Hepatic stellate cell (primary cell): ENCODE results near the gene KRTAP3-2.
A peak's percentile ranks its signal among the peaks of the same experiment; 100 is the strongest.
"Not testable (repeated sequence)": the region's sequence is repeated elsewhere in the genome, so short reads cannot be mapped to it uniquely, and the experiment has no call there.

Source experiments
- DNase-seq: peaks from one replicate; pipeline ENCODE4 v3.0.0; 2011; ENCODE audit warnings: low spot score

KRTAP3-2 gene

GRCh38 chr17:40999563-40999962 is at the start of gene KRTAP3-2:
Gene KRTAP3-2, minus strand, starts transcription at chr17:40999906. Its CDS starts 53 bp downstream, at chr17:40999853.
- DNase-seq, result not testable (repeated sequence)

DNA sequence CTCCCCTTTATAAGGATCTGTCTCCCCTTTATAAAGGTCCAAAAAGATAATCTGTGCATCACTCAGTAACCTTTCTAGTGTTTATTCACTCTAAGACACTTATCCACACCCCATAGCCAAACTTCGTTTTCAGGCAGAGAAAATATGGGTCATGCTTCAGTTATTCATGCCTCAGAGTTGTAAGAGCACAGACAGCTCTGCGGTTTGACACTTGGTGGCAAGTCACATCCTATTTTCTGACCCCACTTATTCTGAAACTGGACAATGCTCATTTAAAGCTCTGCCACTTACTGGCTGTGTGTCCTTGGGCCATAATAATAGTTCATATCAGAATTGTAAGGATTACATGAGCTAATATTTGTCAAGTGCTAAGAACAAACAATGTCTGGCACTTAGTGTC is 49.4 kb upstream of the KRTAP3-2 start:
- peak; percentile 79 for DNase-seq

DNA sequence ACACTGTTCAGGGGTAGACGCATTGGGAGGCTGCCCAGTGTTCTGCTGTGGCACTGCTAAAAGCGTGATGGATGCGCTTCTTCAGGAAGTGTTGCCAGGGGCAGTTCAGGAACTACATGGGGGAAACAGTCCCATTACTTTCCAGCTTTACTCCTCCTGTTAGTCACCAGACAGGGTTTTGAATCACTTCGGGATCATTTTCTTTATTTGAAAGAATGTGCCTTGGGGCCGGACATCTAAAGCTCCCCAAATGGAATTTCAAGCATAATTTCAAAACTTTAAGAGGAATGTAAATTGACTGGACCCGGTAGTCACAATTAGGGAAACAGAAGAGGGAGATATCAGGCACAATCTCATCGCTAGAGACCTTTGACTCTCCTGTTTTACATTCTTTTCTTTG is 48.7 kb upstream of the KRTAP3-2 start:
- DNase-seq, result peak; percentile 85

GRCh38 chr17:41046735-41047465 is 47.2 kb upstream of the KRTAP3-2 start, which contains the start of gene KRTAP2-1:
Gene KRTAP2-1, minus strand, starts transcription at chr17:41047316. Its CDS starts 49 bp downstream, at chr17:41047267.
- not testable (repeated sequence) for DNase-seq

- DNase-seq, result no peak
Measured at GRCh38 chr17:41042953-41043352, 43.2 kb upstream of the KRTAP3-2 start.

DNA sequence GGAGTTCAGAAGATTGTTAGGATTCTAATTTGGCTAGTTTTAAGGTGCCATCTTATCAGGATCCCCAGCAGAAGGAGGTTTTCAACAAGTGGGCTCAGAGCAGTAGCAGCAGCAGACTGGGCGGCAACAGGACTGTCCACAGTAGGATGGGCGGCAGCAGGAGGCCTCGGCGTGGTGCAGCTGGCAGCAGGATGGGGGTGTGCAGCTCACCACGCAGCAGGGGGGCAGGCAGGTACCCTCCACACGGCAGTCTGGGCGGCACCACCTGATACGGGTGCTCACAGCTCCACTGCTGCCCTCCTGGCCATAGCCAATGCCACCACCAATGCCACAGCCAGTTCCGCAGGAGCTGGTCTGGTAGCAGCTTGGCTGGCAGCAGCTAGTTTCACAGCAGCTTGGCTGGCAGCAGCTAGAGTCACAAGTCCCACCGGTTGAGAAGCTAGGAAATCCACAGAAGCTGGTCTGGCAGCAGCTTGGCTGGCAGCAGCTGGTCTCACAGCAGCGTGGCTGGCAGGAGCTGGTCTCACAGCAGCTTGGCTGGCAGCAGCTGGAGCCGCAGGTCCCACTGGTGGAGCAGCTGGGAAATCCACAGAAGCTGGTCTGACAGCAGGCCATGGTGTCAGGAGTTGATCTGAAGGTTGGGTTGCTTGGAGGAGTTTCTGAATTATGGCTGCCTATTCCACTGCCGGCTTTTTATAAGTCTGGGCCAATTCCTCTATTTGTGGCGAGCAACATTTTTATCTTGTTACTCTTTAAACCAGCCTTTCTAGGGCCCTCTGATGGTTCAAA is 41.3 kb upstream of the KRTAP3-2 start, which contains the start of gene KRTAP1-1:
Gene KRTAP1-1, minus strand, starts transcription at position 668 of the 789 bp plus-strand sequence. Its CDS starts 53 bp downstream, at position 615.
- peak; percentile 26 for DNase-seq

DNA sequence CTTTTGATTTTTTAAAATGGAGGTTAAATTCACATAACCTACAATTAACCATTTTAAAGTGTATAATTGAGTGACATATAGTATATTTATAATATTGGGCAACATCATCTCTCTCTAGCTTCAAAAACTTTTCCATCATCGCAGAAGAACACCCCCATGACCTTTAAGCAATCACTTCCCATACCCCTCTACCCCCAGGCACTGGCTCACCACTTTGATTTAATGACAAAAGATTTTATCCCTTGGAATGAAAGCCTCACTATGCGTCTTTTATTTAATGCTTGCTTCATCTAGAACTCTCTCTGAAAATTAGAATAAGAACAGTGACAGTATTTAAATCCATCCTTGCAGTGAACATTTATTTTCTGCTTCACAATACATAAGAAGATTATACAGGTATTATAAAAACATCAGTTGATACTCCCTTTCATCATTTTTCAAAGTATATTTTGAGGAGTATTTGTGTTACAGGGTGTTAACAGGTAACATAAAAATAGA is 38.2 kb upstream of the KRTAP3-2 start:
- no peak for DNase-seq

DNA sequence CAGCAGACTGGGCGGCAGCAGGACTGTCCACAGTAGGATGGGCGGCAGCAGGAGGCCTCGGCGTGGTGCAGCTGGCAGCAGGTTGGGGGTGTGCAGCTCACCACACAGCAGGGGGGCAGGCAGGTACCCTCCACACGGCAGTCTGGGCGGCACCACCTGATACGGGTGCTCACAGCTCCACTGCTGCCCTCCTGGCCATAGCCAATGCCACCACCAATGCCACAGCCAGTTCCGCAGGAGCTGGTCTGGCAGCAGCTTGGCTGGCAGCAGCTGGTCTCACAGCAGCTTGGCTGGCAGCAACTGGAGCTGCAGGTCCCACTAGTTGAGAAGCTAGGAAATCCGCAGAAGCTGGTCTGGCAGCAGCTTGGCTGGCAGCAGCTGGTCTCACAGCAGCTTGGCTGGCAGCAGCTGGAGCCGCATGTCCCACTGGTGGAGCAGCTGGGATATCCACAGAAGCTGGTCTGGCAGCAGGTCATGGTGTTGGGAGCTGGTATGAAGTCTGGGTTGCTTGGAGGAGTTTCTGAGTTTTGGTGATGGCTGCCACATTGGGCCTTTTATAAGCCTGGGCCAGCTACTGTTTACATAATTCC is 34.7 kb upstream of the KRTAP3-2 start, which contains the start of gene KRTAP1-3:
Gene KRTAP1-3, minus strand, starts transcription at position 529 of the 590 bp plus-strand sequence. Its CDS starts 53 bp downstream, at position 476.
- not testable (repeated sequence) for DNase-seq

DNA sequence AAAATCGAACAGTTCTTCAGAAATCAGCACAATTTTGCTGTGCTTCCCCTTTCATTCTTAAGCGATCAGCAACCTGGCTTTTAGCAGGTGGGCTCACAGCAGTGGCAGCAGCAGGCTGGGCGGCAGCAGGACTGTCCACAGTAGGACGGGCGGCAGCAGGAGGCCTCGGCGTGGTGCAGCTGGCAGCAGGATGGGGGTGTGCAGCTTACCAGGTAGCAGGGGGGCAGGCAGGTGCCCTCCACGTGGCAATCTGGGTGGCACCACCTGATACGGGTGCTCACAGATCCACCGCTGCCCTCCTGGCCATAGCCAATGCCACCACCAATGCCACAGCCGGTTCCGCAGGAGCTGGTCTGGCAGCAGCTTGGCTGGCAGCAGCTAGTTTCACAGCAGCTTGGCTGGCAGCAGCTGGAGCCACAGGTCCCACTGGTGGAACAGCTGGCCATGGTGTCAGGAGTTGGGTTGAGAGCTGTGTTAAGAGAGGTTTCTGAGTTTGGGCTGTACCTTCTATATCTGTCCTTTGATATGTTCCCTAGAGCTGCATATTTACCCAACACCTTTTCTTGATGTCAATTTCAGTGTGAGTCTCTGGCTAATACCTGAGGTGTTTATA is 30.0 kb upstream of the KRTAP3-2 start, which contains the start of gene KRTAP1-4:
Gene KRTAP1-4, minus strand, starts transcription at position 563 of the 613 bp plus-strand sequence. Its CDS starts 117 bp downstream, at position 446.
- no peak for DNase-seq

DNA sequence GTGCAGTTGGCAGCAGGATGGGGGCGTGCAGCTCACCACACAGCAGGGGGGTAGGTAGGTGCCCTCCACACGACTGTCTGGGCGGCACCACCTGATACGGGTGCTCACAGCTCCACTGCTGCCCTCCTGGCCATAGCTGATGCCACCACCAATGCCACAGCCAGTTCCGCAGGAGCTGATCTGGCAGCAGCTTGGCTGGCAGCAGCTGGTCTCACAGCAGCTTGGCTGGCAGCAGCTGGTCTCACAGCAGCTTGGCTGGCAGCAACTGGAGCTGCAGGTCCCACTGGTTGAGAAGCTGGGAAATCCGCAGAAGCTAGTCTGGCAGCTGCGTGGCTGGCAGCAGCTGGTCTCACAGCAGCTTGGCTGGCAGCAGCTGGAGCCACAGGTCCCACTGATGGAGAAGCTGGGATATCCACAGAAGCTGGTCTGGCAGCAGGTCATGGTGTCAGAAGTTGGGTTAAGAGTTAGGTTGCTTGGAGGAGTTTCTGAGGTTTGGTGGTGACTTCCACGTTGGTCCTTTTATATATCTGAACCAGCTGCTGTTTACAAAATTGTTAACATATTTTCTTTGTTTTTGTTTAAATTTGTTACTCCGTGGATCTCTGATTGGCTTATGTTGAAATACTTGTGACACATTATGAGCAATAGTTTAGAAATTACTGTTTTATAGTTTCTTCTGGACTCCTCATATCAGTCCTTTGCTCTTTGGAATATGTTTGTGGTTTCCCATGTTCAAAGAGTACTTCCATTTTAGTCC is 27.2 kb upstream of the KRTAP3-2 start, which contains the start of gene KRTAP1-5:
Gene KRTAP1-5, minus strand, starts transcription at position 494 of the 757 bp plus-strand sequence. Its CDS starts 53 bp downstream, at position 441.
- DNase-seq, result peak; percentile 66

DNA sequence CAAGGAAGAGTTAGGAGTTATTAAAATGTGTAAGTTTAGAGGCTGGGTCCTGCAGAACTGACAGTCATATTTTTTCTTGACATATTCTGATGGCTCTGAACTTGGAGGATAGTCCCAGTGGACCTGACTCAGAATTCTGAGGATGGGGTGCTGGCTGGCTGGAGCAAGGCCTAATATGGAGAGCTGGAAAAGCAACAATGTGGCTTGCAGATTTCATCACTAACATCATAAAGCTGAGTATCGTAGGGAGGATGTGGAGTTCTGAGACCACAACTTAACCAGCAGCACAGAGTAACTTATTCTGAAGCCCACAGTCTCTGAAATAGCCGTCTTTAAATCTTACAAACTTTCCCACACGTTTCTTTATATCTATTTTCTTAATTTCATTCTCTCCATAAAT is 25.0 kb upstream of the KRTAP3-2 start:
- no peak for DNase-seq

DNA sequence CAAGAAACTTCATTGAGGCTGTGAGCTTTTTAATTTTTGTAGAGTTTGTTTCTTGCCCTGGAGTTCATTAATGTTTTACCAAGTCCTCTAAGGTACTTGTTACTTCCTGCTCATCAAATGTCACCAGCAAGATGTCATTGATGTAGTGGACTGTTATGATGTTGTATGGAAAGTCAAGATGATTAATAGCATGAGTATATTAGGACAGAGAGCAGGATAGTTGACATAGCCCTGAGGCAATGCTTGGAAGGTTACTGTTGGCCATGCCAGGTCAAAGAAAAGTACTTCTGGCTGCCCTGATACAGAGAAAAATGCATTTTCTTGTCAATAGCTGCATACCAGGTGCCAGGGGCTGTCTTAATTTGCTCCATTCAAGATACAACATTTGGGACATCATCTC is 20.6 kb upstream of the KRTAP3-2 start:
- DNase-seq, result no peak

GRCh38 chr17:41019415-41019814 is 19.7 kb upstream of the KRTAP3-2 start:
- DNase-seq, result no peak

DNA sequence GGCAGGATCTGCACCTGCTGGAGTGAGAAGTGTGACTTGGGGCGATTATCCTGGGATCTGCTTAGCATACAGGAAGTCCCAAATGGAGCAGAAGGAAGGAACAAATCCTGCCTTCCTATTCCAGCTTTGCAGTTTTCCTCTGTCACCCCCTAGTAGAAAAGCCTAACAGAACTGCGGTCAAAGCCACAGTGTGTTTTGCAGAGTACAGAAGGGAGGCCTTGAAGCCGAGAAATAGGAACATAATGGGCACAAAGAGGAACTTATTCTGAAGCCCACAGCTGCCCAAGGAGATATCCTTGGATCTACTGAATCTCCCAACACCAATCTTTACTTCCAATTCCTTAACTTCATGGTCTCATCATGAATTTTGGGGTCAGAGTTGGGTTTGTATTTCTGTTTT is 18.8 kb upstream of the KRTAP3-2 start:
- no peak for DNase-seq

- DNase-seq, result no peak
Measured at GRCh38 chr17:41016578-41017215, 17.0 kb upstream of the KRTAP3-2 start.

DNA sequence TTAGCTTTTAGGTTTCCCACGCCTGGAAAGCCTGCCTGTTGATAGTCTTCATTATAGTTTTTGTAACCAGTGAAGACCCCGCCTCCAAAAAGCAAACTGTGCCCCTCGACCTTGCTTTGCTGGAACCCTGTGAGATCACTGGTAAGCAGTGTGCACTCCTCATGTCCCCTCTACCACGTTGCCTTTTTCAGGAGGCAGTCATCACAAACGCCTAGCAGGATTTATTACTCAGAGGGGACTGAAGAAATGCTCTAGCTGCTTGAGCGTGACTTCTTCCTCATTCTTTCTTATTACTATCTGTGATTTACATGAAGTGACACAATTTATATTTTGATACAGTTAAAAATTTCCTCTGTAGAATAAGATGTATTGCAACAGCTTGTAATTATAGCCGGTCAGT is 15.7 kb upstream of the KRTAP3-2 start:
- no peak for DNase-seq

GRCh38 chr17:41013606-41014005 is 13.9 kb upstream of the KRTAP3-2 start:
- DNase-seq, result no peak

DNA sequence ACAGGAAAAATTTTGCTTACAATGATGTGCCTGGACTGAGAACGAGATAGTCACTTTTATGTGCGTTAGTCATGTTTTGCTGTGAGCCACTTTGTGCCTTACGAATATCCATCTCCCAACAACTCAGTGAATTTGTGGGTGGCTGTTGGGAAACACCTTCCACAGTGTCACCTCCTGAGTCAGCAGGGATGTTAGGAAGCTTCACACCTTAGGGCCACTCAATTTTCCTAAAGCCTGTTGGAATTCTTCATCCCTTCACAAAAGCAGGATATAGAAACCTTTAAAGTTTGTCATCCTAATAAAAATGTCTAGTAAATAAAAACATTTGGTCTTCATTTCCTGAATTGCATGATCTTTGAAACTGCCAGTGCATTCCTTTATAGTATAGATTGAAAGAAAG is 13.5 kb upstream of the KRTAP3-2 start:
- DNase-seq, result no peak

- DNase-seq, result no peak
Measured at GRCh38 chr17:41012326-41013120, 12.8 kb upstream of the KRTAP3-2 start.
